ENCODE data around the gene ARFGAP3. TPM values are rescaled to one million over a fixed set of nuclear protein-coding genes. Genes with fewer than 3 reads are reported as not detected.

The ARFGAP3 gene
- total RNA-seq, 1 experiment from 2014 or later, result 30.0 TPM

DNA sequence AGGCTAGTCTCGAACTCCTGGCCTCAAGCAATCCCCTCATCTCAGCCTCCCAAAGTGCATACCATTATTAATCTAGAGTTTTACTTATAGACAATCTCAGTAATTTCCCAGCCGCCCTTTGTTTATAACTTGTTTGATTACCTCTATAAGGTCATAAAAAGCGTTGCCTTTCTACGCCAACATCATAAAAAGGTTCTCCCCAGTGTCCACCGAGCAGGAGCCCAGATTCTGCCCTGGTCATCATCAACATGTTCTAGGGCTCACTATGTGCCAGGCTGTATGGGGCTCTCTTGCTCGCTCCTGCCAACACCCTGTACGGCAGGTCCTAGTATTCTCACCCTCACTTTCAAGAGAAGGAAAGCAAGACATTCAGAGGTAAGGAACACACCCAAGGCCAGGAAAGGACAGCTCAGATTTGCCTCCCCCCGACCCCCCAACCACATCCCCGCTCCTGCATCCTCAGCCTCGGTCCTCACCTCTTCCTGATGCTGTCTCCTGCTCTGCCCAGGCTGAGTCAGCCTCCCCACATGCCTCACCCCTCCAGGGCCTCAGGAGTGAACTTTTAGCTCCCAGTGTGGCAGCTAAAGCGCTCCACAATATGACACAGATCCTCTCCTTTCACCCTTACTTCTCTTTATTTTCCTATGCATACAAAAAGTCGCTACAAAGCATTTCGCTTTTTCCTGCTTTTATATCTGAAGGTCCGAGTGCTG is 14.3 kb downstream of the ARFGAP3 start:
- ChIA-PET CTCF (no interaction called here), POLR2A (ENCODE audit: low non-redundant PET) (no interaction called here)
- no peak for DNase-seq (ENCODE audit: low spot score)
- H3K4me3 ChIP-seq (ENCODE audit: low read depth, low read length, poor library complexity, severe bottlenecking), result no peak overlapping the region
- peaks cover 8% of the 10 kb centered on the region for H3K36me3 ChIP-seq (ENCODE audit: insufficient read depth, low read length, poor library complexity, severe bottlenecking)
- H3K27me3 ChIP-seq (replicated peaks; ENCODE audit: insufficient read depth, low read depth, low read length, poor library complexity), result no peaks in the 10 kb centered on the region
- BruUV-seq (replicated peaks), result no TSS peak
- no peaks in the 10 kb centered on the region for H3K9me3 ChIP-seq (ENCODE audit: low read depth, low read length, poor library complexity, severe bottlenecking)
- intact Hi-C loops (cut with micrococcal nuclease; ENCODE audit: unreplicated experiment), result no loop called here
- peaks cover 9% of the 10 kb centered on the region for H3K4me1 ChIP-seq (ENCODE audit: insufficient read depth, low read length, poor library complexity, severe bottlenecking)
- TF ChIP-seq EZH2 (IDR thresholded peaks at IDR 0.05; ENCODE audit: borderline replicate concordance, low read depth, low read length, poor library complexity, severe bottlenecking), result no peak
- TF ChIP-seq, protein P1, sequence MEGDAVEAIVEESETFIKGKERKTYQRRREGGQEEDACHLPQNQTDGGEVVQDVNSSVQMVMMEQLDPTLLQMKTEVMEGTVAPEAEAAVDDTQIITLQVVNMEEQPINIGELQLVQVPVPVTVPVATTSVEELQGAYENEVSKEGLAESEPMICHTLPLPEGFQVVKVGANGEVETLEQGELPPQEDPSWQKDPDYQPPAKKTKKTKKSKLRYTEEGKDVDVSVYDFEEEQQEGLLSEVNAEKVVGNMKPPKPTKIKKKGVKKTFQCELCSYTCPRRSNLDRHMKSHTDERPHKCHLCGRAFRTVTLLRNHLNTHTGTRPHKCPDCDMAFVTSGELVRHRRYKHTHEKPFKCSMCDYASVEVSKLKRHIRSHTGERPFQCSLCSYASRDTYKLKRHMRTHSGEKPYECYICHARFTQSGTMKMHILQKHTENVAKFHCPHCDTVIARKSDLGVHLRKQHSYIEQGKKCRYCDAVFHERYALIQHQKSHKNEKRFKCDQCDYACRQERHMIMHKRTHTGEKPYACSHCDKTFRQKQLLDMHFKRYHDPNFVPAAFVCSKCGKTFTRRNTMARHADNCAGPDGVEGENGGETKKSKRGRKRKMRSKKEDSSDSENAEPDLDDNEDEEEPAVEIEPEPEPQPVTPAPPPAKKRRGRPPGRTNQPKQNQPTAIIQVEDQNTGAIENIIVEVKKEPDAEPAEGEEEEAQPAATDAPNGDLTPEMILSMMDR (conservative IDR thresholded peaks at IDR 0.05; ENCODE audit: low read depth, low read length), result no peak
- no peak overlapping the region for H3K27ac ChIP-seq (ENCODE audit: low read depth, low read length, poor library complexity, severe bottlenecking)

DNA sequence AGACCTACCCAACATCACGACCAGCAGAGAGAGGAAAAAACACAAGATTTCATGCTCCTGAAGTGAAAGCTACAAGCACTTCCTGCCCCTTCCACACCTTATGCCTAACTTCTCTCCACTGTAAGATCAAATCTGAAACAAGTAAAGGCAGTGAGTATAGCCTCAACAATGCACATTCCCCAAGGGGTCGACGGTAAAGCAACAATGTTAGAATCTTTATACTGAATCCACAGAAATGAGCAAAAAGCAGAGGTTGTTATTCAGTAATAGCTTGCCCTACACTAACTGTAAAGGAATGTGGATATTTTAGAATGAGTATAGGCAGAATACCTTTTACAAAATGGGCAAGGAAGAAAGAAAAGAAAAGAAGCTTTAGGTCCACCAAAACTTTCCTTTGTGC is 15.6 kb downstream of the ARFGAP3 start:
- Histone ChIP-seq H3K27ac (ENCODE audit: low read depth, low read length, poor library complexity, severe bottlenecking) (no peak overlapping the region), H3K27me3 (replicated peaks; ENCODE audit: insufficient read depth, low read depth, low read length, poor library complexity) (no peaks in the 10 kb centered on the region), H3K9me3 (ENCODE audit: low read depth, low read length, poor library complexity, severe bottlenecking) (no peaks in the 10 kb centered on the region), H3K36me3 (ENCODE audit: insufficient read depth, low read length, poor library complexity, severe bottlenecking) (peaks cover 15% of the 10 kb centered on the region), H3K4me3 (ENCODE audit: low read depth, low read length, poor library complexity, severe bottlenecking) (no peak overlapping the region), H3K4me1 (ENCODE audit: insufficient read depth, low read length, poor library complexity, severe bottlenecking) (peaks cover 9% of the 10 kb centered on the region)
- TF ChIP-seq, protein P1 (conservative IDR thresholded peaks at IDR 0.05; ENCODE audit: low read depth, low read length), result no peak
- no peak for TF ChIP-seq EZH2 (IDR thresholded peaks at IDR 0.05; ENCODE audit: borderline replicate concordance, low read depth, low read length, poor library complexity, severe bottlenecking)
- intact Hi-C loops (cut with micrococcal nuclease; ENCODE audit: unreplicated experiment), result no loop called here
- BruUV-seq (replicated peaks), result no TSS peak
- CTCF ChIA-PET, result no interaction called here
- DNase-seq (ENCODE audit: low spot score), result no peak
- POLR2A ChIA-PET (ENCODE audit: low non-redundant PET), result no interaction called here

DNA sequence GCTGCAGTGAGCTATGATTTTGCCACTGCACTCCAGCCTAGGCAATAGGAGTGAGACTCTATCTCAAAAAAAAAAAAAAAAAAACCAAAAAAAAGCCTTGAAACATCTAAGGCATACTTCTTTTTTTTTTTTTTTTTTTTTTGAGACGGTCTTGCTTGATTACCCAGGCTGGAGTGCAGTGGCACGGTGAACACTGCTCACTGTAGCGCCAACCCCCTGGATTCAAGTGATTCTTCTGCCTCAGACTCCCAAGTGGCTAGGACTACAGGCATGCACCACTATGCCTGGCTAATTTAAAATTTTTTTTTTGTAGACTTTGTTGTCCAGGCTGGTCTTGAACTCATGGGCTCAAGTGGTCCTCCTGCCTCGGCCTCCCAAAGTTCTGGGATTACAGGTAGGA is 19.5 kb downstream of the ARFGAP3 start:
- H3K4me3 ChIP-seq (ENCODE audit: low read depth, low read length, poor library complexity, severe bottlenecking), result no peak overlapping the region
- peaks cover 9% of the 10 kb centered on the region for H3K4me1 ChIP-seq (ENCODE audit: insufficient read depth, low read length, poor library complexity, severe bottlenecking)
- POLR2A ChIA-PET (ENCODE audit: low non-redundant PET), result no interaction called here
- no peaks in the 10 kb centered on the region for H3K27me3 ChIP-seq (replicated peaks; ENCODE audit: insufficient read depth, low read depth, low read length, poor library complexity)
- H3K27ac ChIP-seq (ENCODE audit: low read depth, low read length, poor library complexity, severe bottlenecking), result no peak overlapping the region
- peaks cover 33% of the 10 kb centered on the region for H3K36me3 ChIP-seq (ENCODE audit: insufficient read depth, low read length, poor library complexity, severe bottlenecking)
- no peak for DNase-seq (ENCODE audit: low spot score)
- TF ChIP-seq, protein P1 (conservative IDR thresholded peaks at IDR 0.05; ENCODE audit: low read depth, low read length), result no peak
- TF ChIP-seq EZH2 (IDR thresholded peaks at IDR 0.05; ENCODE audit: borderline replicate concordance, low read depth, low read length, poor library complexity, severe bottlenecking), result no peak
- intact Hi-C loops (cut with micrococcal nuclease; ENCODE audit: unreplicated experiment), result no loop called here
- CTCF ChIA-PET, result no interaction called here
- no TSS peak for BruUV-seq (replicated peaks)
- H3K9me3 ChIP-seq (ENCODE audit: low read depth, low read length, poor library complexity, severe bottlenecking), result no peaks in the 10 kb centered on the region
